ENCODE results near the gene SLC8A1. TPM values are rescaled to one million over a fixed set of nuclear protein-coding genes. Genes with fewer than 3 reads are reported as not detected.
A peak's percentile ranks its signal among the peaks of the same experiment; 100 is the strongest.

The SLC8A1 gene
- total RNA-seq, 4 donors from 2014 or later = 19.6 to 51.2 (median 31.2) TPM

DNA sequence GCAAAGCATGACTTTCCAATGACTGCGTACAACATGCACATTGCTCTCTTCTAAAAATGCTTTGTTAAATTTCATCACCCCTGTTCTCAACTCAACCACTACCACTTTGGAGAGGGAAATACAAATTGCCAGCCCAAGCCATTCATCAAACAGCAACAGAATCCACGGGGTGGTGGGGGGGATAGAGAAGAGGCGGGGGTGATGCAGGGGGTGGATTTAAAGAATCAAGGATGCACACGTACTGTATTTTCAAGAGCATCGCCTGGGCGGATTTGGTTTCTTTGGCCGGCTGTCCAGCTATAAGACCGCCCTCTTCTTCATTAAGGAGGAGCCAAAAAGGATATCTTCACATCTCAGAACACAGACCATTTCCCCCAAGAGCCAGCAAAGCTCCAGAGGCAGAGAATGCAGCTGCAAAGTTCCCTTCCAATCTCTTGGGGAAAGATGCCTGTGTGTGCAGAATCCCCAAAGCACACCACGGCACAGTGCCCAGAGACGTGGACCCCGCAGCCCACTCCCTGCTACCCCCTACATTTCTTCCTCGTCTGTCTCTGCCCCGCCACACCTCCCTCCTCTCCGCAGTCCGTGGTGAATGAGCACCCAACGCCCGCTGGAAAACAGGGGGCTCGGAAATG, 977 bp downstream of the SLC8A1 start:
- peak overlapping the region in 3 of 4 donors; percentile 55 to 78 (median 72) for H3K27ac ChIP-seq
- TF ChIP-seq, protein P1, sequence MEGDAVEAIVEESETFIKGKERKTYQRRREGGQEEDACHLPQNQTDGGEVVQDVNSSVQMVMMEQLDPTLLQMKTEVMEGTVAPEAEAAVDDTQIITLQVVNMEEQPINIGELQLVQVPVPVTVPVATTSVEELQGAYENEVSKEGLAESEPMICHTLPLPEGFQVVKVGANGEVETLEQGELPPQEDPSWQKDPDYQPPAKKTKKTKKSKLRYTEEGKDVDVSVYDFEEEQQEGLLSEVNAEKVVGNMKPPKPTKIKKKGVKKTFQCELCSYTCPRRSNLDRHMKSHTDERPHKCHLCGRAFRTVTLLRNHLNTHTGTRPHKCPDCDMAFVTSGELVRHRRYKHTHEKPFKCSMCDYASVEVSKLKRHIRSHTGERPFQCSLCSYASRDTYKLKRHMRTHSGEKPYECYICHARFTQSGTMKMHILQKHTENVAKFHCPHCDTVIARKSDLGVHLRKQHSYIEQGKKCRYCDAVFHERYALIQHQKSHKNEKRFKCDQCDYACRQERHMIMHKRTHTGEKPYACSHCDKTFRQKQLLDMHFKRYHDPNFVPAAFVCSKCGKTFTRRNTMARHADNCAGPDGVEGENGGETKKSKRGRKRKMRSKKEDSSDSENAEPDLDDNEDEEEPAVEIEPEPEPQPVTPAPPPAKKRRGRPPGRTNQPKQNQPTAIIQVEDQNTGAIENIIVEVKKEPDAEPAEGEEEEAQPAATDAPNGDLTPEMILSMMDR (IDR thresholded peaks at IDR 0.05) = no peak
- peak in 1 of 2 donors; percentile 23 for TF ChIP-seq POLR2A (IDR thresholded peaks at IDR 0.05)
- no peaks in the 10 kb centered on the region for H3K36me3 ChIP-seq
- no peaks in the 10 kb centered on the region for H3K27me3 ChIP-seq
- H3K4me3 ChIP-seq = peak overlapping the region; percentile 30 to 65 (median 46)
- no peaks in the 10 kb centered on the region for H3K4me1 ChIP-seq
- peak in 1 of 3 donors; percentile 49 for DNase-seq
- no peaks in the 10 kb centered on the region for H3K9me3 ChIP-seq

DNA sequence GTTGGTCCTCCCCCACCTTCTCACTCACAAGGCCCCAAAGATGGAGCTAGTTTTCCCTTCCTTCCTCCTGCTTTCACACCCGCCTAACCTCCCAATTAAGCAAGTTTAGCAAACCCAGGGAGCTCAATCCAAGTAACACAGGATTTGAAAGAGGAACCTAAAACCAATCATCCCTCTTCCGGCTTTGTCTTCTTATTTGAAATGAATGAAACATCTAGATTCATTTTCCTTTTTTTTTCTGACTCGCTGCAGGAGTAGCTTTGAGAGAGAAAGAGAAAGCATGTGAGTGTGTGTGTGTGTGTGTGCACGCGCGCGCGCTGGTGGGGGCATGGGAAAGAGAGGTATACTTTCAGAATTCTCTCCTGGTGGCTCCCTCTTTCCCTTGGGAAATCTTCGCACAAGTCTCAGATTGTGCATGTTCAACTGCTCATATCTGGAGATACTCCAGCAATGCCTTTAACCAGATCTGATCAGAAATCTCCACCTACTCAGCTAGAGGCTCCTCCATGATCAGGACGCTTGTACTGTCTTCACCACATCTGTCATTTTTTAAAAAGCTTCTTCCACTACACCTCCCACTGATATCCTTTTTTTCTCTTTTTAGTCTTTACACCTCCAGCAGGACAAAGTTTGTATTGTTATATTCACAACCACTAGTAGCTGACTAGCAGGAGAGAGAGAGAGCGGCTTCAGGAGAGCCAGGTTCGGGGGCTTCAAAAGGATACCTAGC, 1.7 kb downstream of the SLC8A1 start:
- no peak for DNase-seq
- Histone ChIP-seq H3K27me3 (no peaks in the 10 kb centered on the region), H3K36me3 (no peaks in the 10 kb centered on the region), H3K4me1 (no peaks in the 10 kb centered on the region), H3K9me3 (no peaks in the 10 kb centered on the region), H3K27ac (peak overlapping the region in 3 of 4 donors; percentile 55 to 78 (median 72)), H3K4me3 (peak overlapping the region in 3 of 4 donors; percentile 30 to 65 (median 60))
- TF ChIP-seq POLR2A (IDR thresholded peaks at IDR 0.05) = no peak
- TF ChIP-seq, protein P1 (IDR thresholded peaks at IDR 0.05) = no peak

DNA sequence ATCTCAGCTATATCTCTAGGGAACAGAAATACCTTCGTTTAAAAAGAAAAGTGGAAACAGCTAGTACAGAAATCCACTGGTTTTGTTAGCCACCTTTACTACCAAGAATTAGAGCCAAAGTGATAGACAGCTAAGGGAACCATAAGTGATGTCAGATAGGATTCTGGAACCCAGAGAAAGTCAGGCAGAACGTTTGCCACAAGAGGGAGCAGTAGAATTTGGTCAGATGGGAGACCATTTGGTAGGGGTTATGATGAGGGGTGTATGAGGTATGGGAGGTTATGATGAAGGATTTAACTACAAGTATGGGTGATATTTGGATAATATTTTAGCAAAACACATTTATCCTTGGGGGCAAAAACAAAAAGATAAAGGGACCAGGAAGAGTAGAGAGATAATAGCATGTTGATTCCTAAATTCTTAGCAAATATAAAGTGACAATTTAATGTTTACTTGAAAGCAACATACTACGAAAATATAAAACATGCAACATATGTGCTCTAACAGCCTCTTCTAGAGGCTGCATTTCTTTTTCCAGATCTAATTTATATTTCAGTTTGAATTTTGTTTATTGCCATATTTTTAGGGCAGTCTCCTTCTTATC, 3.3 kb downstream of the SLC8A1 start:
- H3K36me3 ChIP-seq = no peaks in the 10 kb centered on the region
- no peaks in the 10 kb centered on the region for H3K4me1 ChIP-seq
- no peaks in the 10 kb centered on the region for H3K27me3 ChIP-seq
- no peak overlapping the region for H3K4me3 ChIP-seq
- H3K27ac ChIP-seq = no peak overlapping the region
- no peak for TF ChIP-seq POLR2A (IDR thresholded peaks at IDR 0.05)
- TF ChIP-seq, protein P1 (IDR thresholded peaks at IDR 0.05) = peak in 4 of 6 experiments; percentile 13 to 65 (median 52)
- DNase-seq = peak in 1 of 3 donors; percentile 52
- H3K9me3 ChIP-seq = no peaks in the 10 kb centered on the region

DNA sequence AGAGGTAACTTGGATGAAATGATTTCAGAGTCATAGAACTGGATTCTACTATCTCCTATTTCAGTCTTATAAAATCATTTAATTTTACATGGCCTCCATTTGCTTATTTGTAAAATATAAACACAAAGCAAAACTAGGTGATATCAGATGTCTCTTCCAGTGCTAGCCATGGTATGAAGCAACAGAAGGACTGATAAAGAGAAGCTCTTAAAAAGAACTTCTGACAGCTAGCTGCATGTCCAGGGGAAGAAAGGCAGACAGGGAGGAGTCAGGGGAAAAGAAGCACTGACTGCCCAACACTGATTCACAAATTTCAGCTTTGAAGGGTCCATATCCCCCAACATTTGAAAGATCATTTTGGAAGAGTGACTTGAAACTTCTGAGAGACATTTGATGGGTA, 6.4 kb downstream of the SLC8A1 start:
- Histone ChIP-seq H3K36me3 (no peaks in the 10 kb centered on the region), H3K4me1 (no peaks in the 10 kb centered on the region), H3K4me3 (no peak overlapping the region), H3K27ac (no peak overlapping the region), H3K9me3 (no peaks in the 10 kb centered on the region), H3K27me3 (no peaks in the 10 kb centered on the region)
- no peak for DNase-seq
- TF ChIP-seq POLR2A (IDR thresholded peaks at IDR 0.05) = no peak
- TF ChIP-seq, protein P1 (IDR thresholded peaks at IDR 0.05) = no peak

DNA sequence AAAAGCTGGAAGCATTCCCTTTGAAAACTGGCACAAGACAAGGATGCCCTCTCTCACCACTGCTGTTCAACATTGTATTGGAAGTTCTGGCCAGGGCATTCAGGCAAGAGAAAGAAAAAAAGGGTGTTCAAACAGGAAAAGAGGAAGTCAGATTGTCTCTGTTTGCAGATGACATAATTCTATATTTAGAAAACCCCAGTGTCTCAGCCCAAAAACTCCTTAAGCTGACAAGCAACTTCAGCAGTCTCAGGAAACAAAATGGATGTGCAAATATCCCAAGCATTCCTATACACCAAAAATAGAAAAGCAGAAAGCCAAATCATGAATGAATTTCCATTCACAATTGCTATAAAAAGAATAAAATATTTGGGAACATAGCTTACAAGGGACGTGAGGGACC, 11.1 kb downstream of the SLC8A1 start:
- TF ChIP-seq, protein P1 (IDR thresholded peaks at IDR 0.05) = no peak
- no peak for TF ChIP-seq POLR2A (IDR thresholded peaks at IDR 0.05)

More for the DNA sequence above, 11.1 kb downstream of the SLC8A1 start:
- no peaks in the 10 kb centered on the region for H3K4me1 ChIP-seq
- H3K9me3 ChIP-seq = no peaks in the 10 kb centered on the region
- DNase-seq = no peak
- no peaks in the 10 kb centered on the region for H3K36me3 ChIP-seq
- no peak overlapping the region for H3K4me3 ChIP-seq
- no peaks in the 10 kb centered on the region for H3K27me3 ChIP-seq
- no peak overlapping the region for H3K27ac ChIP-seq

Data from Peyer's patch (tissue), 4 donors.